Stomach (tissue), 4 donors: ENCODE data around the gene ZBTB18.

Experiments used
- CTCF ChIP-seq, 7 experiments: fragments of 450-650 bp in 4 of 7; fragments of 200-600 bp in 3 of 7; sonication (generic) in 3 of 7; IDR thresholded peaks; one replicate each; pipeline ENCODE4 v1.5.1; 2016 to 2019; ENCODE audit warnings: antibody characterized with exemption in 7 of 7, control low read depth in 2 of 7, mild to moderate bottlenecking in 1 of 7
- POLR2A ChIP-seq, 4 donors: fragments of 450-650 bp; IDR thresholded peaks; one replicate each; pipeline ENCODE4 v1.6.1; 2016; ENCODE audit warnings: antibody characterized with exemption in 4 of 4, control low read depth in 2 of 4, mild to moderate bottlenecking in 1 of 4, moderate library complexity in 1 of 4

- no peak for TF ChIP-seq POLR2A (IDR thresholded peaks at IDR 0.05)
- no peak for TF ChIP-seq CTCF (IDR thresholded peaks at IDR 0.05)
These were observed 49.8 kb downstream of the ZBTB18 start for GRCh38 chr1:244100704-244101453.
